ENCODE measurements around the gene SIM1.

DNA sequence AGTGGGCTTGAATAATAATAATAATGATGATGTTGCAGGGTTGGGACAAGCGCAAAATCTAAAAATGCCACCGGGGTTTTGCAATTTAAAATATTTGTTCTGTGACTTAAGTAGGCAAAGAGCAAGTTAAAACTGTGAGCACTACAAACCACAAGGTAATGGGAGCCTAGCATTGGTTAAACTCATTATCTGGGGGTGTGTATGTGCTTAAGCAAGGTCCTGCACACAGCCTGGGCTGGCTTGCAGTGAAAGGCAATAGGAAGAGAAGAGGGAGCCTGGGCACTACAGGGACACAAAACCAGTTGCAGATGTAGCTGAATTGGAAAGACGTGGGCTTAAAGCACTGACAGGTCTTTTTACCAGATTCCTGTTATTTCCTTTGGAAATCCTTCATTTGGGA, 11.7 kb downstream of the SIM1 start:
- TF ChIP-seq, protein P1, sequence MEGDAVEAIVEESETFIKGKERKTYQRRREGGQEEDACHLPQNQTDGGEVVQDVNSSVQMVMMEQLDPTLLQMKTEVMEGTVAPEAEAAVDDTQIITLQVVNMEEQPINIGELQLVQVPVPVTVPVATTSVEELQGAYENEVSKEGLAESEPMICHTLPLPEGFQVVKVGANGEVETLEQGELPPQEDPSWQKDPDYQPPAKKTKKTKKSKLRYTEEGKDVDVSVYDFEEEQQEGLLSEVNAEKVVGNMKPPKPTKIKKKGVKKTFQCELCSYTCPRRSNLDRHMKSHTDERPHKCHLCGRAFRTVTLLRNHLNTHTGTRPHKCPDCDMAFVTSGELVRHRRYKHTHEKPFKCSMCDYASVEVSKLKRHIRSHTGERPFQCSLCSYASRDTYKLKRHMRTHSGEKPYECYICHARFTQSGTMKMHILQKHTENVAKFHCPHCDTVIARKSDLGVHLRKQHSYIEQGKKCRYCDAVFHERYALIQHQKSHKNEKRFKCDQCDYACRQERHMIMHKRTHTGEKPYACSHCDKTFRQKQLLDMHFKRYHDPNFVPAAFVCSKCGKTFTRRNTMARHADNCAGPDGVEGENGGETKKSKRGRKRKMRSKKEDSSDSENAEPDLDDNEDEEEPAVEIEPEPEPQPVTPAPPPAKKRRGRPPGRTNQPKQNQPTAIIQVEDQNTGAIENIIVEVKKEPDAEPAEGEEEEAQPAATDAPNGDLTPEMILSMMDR (conservative IDR thresholded peaks at IDR 0.05; ENCODE audit: low read depth, low read length) = no peak
- no peak for TF ChIP-seq EZH2 (IDR thresholded peaks at IDR 0.05; ENCODE audit: low read length, unreplicated experiment)

Data from PC-3 (cell line).